DOHH2 (cell line): ENCODE measurements around the gene TXK.
A peak's percentile ranks its signal among the peaks of the same experiment; 100 is the strongest.

Source experiments
- H3F3A ChIP-seq: fragments of 200-600 bp; sonication (generic), shearing (Covaris generic); 2 replicates; pipeline ENCODE4 v1.6.0; 2016; ENCODE audit warnings: antibody characterized with exemption, mild to moderate bottlenecking; ENCODE audit not compliant: control insufficient read depth, insufficient read depth
- H3K27ac ChIP-seq: fragments of 200-600 bp; sonication (generic); 2 replicates; pipeline ENCODE4 v1.5.1; 2014; ENCODE audit warnings: low read depth, mild to moderate bottlenecking, low read length, moderate library complexity
- H3K27me3 ChIP-seq: fragments of 200-600 bp; sonication (generic); 2 replicates; pipeline ENCODE4 v1.6.1; 2014; ENCODE audit warnings: mild to moderate bottlenecking, low read length, mixed read lengths; ENCODE audit not compliant: control insufficient read depth
- H3K36me3 ChIP-seq: fragments of 200-600 bp; sonication (generic); 2 replicates; pipeline ENCODE4 v1.6.1; 2014; ENCODE audit warnings: mild to moderate bottlenecking, low read length, moderate library complexity, mixed read lengths; ENCODE audit not compliant: control insufficient read depth
- H3K4me1 ChIP-seq: fragments of 200-600 bp; sonication (generic); 2 replicates; pipeline ENCODE4 v1.6.1; 2014; ENCODE audit warnings: mild to moderate bottlenecking, low read length, mixed read lengths; ENCODE audit not compliant: control insufficient read depth
- H3K4me2 ChIP-seq: fragments of 200-600 bp; sonication (generic); 2 replicates; pipeline ENCODE4 v1.6.0; 2014; ENCODE audit warnings: mild to moderate bottlenecking, low read length, moderate library complexity
- H3K4me3 ChIP-seq: fragments of 200-600 bp; sonication (generic); 2 replicates; pipeline ENCODE4 v1.5.1; 2014; ENCODE audit warnings: mild to moderate bottlenecking, low read length, mixed read lengths
- H3K79me2 ChIP-seq: fragments of 200-600 bp; sonication (generic); 2 replicates; pipeline ENCODE4 v1.6.1; 2014; ENCODE audit warnings: mild to moderate bottlenecking, low read length, mixed read lengths; ENCODE audit not compliant: control insufficient read depth
- H3K9me2 ChIP-seq: fragments of 200-600 bp; sonication (generic); replicated peaks from 2 replicates; pipeline ENCODE4 v1.6.1; 2014; ENCODE audit warnings: mild to moderate bottlenecking, low read length, mixed read lengths; ENCODE audit not compliant: control insufficient read depth
- H3K9me3 ChIP-seq: fragments of 200-600 bp; sonication (generic); 2 replicates; pipeline ENCODE4 v1.6.1; 2014; ENCODE audit warnings: antibody characterized with exemption, low read length, mixed read lengths; ENCODE audit not compliant: control insufficient read depth, insufficient read depth
- H4K20me1 ChIP-seq: fragments of 200-600 bp; sonication (generic); 2 replicates; pipeline ENCODE4 v1.6.0; 2014; ENCODE audit warnings: low read depth, mild to moderate bottlenecking, antibody characterized with exemption, low read length, moderate library complexity; ENCODE audit not compliant: control insufficient read depth, insufficient read depth
- CTCF ChIP-seq: fragments of 200-600 bp; sonication (generic); IDR thresholded peaks from one replicate; pipeline ENCODE4 v1.5.1; 2014; ENCODE audit warnings: antibody characterized with exemption, mild to moderate bottlenecking, low read depth, low read length; ENCODE audit not compliant: poor library complexity, severe bottlenecking
- EZH2phosphoT487 ChIP-seq: fragments of 200-600 bp; sonication (generic); IDR thresholded peaks from 2 replicates; pipeline ENCODE4 v1.6.1; 2017; ENCODE audit warnings: borderline replicate concordance, mild to moderate bottlenecking, antibody characterized with exemption, low read length, moderate library complexity, mixed read lengths

TXK gene

GRCh38 chr4:48129307-48130014, 4.6 kb downstream of the TXK start:
- H3K27ac ChIP-seq, result no peak overlapping the region

GRCh38 chr4:48127682-48128404, 6.2 kb downstream of the TXK start:
- no peak for TF ChIP-seq EZH2phosphoT487
- peak; percentile 83 for TF ChIP-seq CTCF
- Histone ChIP-seq H3K4me3 (no peak overlapping the region), H3K79me2 (no peaks in the 10 kb centered on the region), H3K9me2 (no peaks in the 10 kb centered on the region), H3K4me2 (peak overlapping the region; percentile 36), H3K27me3 (no peaks in the 10 kb centered on the region), H3K27ac (no peak overlapping the region), H3F3A (no peaks in the 10 kb centered on the region; the same call in 1 of the 2 replicates), H3K4me1 (peaks cover 6% of the 10 kb centered on the region), H4K20me1 (no peaks in the 10 kb centered on the region), H3K36me3 (no peaks in the 10 kb centered on the region), H3K9me3 (no peaks in the 10 kb centered on the region)

More at GRCh38 chr4:48129307-48130014, 4.6 kb downstream of the TXK start:
- H3K4me1 ChIP-seq, result peaks cover 6% of the 10 kb centered on the region
- H3K4me2 ChIP-seq, result no peak overlapping the region
- H3K9me3 ChIP-seq, result no peaks in the 10 kb centered on the region
- H3K36me3 ChIP-seq, result no peaks in the 10 kb centered on the region; the same call in 1 of the 2 replicates
- H3K79me2 ChIP-seq, result no peaks in the 10 kb centered on the region
- no peaks in the 10 kb centered on the region for H3F3A ChIP-seq
- no peak overlapping the region for H3K4me3 ChIP-seq
- no peak for TF ChIP-seq CTCF
- TF ChIP-seq EZH2phosphoT487, result no peak
- no peaks in the 10 kb centered on the region for H3K27me3 ChIP-seq
- H4K20me1 ChIP-seq, result no peaks in the 10 kb centered on the region
- no peaks in the 10 kb centered on the region for H3K9me2 ChIP-seq

GRCh38 chr4:48127231-48127630, 6.8 kb downstream of the TXK start:
- H3K9me2 ChIP-seq, result no peaks in the 10 kb centered on the region
- H3K4me1 ChIP-seq, result peaks cover 6% of the 10 kb centered on the region
- H3K27ac ChIP-seq, result no peak overlapping the region
- H3K4me2 ChIP-seq, result no peak overlapping the region
- no peaks in the 10 kb centered on the region for H3K27me3 ChIP-seq
- no peak overlapping the region for H3K4me3 ChIP-seq
- H3K36me3 ChIP-seq, result no peaks in the 10 kb centered on the region
- no peaks in the 10 kb centered on the region for H3K9me3 ChIP-seq
- H4K20me1 ChIP-seq, result no peaks in the 10 kb centered on the region
- no peaks in the 10 kb centered on the region for H3K79me2 ChIP-seq
- TF ChIP-seq EZH2phosphoT487, result no peak
- TF ChIP-seq CTCF, result no peak
- no peaks in the 10 kb centered on the region; the same call in 1 of the 2 replicates for H3F3A ChIP-seq
